ENCODE data around the gene MRPS23.

DNA sequence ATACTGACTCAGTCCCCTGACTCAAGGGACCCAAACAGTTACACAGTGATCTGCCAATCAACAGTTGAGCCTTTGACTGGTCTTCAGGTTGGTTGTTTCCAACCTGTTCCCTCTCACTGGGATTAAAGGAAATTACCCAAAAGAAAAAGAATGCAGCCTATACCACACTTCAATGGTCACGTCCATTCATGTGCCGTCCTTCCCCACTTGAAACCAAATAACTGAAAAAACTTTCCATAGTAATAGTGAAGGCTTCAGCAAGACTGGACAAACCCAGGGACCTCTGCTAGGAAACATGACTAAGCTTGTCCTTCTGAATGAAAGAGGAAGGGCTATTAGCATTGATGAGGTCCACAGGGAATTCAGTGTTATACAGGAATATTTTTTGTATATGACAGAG lies 30.6 kb downstream of the MRPS23 start:
- TF ChIP-seq, protein P1, sequence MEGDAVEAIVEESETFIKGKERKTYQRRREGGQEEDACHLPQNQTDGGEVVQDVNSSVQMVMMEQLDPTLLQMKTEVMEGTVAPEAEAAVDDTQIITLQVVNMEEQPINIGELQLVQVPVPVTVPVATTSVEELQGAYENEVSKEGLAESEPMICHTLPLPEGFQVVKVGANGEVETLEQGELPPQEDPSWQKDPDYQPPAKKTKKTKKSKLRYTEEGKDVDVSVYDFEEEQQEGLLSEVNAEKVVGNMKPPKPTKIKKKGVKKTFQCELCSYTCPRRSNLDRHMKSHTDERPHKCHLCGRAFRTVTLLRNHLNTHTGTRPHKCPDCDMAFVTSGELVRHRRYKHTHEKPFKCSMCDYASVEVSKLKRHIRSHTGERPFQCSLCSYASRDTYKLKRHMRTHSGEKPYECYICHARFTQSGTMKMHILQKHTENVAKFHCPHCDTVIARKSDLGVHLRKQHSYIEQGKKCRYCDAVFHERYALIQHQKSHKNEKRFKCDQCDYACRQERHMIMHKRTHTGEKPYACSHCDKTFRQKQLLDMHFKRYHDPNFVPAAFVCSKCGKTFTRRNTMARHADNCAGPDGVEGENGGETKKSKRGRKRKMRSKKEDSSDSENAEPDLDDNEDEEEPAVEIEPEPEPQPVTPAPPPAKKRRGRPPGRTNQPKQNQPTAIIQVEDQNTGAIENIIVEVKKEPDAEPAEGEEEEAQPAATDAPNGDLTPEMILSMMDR (IDR thresholded peaks at IDR 0.05) = no peak
- TF ChIP-seq POLR2A (IDR thresholded peaks at IDR 0.05) = no peak
